Ammon's horn (tissue), 1 donor: ENCODE data around the gene PROX2.

Source experiments
- DNase-seq: peaks from one replicate; pipeline ENCODE4 v3.0.0-alpha.2; 2016; ENCODE audit warnings: low spot score

PROX2 gene

DNA sequence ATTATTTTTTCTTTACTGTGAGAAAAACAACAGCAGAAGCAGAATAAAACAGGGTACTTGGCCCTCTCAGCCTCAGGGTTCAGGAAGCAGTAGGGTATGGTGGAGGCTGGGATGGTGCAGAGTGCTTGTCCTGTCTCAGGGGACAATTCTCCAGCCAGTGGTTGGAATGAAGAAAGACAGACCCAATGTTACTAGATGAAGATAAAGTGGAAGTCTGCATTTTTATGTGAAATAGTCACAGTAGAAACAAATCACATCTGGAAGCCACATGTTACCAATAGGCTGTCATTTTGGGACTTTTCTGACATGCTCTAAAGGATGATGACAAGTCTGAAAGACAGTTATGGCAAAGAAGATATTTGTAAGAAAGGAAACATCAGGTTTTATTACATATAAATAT, 32.3 kb downstream of the PROX2 start:
- DNase-seq, result no peak

DNA sequence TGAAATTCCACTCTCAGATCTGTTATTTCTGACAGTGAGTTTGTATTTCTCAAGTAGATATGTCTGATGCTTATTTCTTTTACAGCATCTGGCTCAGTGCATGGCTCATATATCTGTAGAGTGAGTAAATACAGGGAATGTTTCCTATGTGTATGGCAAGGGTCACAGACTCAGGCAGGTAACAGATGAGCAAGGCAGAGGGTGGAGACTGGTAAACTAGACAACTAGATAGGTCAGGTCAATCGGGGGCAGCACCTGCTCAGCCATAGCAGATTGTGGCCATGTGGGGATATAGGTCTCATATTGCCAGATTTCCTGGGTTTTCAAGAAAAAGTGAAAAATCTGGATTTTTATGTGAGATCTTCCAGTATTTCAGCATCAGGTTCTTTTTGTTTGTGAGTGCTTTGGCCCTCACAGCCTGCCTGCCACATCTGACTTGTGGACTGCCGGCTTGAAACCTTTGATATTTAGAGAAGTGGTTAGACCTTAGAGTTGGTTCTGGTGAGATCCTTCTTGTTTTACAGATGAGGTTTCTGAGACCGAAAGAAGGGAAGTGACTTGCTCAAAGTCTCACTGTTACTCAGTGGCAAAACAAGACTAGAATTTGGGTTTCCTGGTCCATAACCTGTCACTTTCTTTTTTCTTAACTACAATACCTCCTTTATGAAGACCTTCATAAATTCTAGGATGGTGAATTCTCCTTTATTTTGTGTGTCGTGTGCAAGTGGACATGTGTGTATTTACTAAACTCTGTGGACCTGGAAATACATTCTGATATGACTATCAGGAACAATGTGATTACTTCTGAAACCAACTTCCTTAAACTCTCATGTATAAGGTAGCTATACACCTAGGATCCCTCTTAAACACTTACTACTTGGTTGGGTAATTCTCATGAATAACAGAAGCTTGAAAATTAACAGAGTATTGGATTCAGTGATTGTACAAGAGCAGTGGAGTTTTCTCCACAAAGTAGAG, 34.4 kb downstream of the PROX2 start:
- DNase-seq, result no peak

DNA sequence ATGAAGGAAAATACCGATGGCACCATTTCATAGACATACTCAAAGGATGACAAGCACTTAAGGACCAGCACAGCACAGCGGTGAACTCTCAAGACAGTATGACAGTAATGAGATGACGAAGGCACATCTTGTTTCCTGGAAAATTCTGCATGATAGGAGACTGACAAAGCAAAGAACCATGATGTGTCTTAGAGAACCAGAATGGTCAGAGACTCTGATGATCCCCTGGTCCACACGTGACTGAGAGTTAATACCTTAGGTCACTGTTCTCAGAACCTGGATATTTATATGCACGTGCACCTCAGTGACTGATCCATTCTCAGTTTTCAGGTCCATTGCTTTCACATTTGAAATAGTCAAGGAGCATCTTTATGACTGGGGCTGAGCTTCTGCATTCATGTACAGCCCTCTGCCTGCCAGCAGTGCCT, 35.3 kb downstream of the PROX2 start:
- DNase-seq, result no peak

DNA sequence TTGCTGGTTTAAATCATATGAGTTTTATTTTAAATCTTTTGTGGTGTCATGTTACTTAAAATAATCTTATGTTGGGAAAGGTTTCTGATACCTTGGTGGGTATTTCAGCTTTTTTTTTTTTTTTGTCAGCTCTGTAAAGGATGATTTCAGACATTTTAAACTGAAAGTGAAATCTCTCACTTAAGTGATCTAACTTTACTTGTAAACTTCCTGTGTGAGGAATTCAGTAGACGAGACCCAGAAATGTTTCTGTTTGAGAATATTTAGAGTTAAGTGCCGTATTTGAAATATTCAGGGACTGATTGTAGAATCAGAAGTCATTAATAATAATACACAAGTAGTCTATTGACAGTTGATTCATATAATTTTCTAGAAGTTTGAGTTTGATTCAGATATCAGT, 37.8 kb downstream of the PROX2 start:
- no peak for DNase-seq

DNA sequence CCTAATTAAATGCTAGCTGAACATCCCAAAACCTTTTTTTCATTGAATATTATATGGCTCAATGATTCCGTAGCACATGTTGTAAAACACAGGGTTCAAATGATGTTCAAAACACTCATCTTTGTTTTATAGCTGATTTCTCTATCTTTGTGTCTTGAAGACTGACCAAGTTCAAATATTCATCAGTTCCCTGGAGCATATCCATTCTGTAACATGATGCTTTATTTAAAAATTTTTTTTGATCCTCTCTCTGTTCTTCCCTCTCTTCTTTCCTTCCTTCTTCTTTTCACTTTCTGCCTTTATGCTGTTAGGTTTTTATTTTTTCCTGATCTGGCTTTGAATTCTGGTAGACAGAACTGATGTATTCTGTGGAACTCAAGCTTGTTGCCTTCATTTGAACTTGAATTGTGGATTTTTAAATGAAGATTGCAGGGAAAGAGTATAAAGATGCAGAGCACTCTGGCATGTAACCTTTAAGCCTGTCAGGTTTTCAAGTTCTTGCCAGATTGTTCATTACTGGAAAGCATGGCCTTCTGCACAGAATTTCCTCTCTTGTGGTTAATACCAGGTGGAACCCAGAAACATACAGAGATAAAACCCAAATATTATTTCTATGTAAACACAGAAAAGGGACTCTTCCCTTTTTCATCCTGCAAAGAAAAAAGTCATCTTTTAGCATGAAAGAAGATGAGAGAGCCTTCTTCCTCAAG, 39.5 kb downstream of the PROX2 start:
- DNase-seq, result no peak

DNA sequence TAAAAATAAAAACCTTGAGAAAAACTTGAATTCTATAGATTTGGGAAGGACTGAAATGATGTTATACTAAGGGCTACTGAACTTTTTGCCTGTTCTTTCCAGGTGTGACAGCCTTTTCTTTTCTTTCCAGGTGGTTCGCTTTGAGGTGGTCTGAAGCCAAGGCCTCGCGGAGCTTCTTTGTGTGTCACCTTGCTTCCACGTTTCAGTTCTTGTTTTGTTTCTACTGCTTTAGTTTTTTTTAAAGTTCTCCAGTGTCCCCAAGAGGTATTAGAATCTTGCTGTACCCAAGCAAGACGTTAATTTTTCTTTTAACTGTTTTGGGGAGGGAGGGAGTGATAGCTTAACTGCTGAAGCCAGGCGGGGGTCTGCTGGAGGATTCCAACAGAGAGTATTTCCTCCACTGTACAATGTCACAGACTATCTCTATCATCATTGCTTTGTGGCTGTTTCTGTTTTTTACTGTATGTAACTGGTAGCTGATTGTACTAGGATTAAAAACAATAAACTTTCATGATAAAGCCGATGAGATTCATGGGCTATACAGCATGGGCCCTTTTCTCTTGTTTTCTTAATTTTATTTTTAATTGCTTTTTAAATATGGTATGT, 40.2 kb downstream of the PROX2 start:
- DNase-seq, result no peak

DNA sequence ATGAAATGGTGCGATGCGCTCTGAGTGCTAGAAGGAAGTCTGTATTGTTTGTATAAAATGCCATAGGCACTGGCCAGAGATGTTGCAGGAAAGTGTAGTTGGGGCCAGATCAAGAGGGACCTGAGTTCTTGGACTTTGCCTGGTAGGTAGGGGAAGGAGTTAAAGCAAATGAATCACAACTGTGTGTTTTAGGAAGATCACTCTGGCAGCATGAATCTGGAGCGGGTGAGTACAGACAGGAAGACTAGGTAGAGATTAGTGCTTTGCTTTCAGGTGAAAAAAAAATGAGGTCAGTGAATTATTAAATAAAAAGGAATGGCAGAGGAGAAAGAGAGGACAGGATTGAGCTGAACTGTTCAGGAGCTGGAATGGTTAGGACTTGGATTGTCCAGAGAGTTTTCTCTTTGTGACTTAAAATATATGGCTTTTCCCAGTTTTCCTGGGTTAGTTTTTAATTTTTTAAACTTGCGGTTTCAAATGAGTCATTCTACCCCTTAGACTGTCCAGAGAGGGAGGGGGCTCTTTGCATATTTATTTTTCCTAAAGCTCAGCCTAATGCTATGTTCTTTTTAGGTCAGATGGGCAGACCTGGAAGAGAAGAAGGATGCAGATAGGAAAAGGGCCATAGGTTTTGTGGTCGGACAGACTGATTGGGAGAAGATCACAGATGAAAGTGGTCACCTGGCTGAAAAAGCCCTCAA, 41.1 kb downstream of the PROX2 start:
- no peak for DNase-seq

DNA sequence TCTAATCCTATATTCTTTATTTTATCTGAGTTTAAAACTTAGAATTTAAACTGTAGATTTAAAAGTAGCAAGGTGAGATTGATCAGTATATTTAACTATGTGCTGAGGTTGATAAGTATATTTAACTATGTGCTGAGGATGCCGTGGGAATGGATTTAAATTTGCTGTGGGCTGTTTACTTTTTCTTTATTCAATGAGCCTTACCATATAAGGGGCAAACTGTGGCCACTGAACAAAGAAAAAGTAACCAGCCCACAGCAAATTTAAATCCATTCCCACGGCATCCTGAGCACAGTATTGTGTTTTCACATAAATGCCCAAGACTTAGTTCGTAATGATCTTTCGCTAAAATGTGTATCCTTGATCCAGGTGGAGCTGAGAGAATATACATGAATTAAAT, 43.1 kb downstream of the PROX2 start:
- no peak for DNase-seq

DNA sequence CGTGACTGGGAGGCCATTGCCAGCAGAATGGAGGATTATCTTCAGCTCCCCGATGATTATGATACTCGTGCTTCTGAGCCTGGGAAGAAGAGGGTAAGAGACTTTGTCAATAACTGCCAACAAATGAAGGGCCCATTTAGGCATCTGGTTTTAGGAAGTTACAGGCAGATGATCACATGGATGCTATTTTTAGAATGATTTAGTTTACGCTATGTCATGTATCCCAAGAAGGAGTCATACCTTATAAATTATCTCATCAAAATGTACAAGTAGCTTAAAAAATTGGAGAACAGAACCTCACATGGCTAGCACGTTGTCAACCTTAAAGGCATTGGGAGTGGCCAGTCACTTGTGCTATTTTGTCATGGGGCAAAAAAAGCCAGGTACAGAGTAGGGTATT, 46.7 kb downstream of the PROX2 start:
- DNase-seq, result no peak

DNA sequence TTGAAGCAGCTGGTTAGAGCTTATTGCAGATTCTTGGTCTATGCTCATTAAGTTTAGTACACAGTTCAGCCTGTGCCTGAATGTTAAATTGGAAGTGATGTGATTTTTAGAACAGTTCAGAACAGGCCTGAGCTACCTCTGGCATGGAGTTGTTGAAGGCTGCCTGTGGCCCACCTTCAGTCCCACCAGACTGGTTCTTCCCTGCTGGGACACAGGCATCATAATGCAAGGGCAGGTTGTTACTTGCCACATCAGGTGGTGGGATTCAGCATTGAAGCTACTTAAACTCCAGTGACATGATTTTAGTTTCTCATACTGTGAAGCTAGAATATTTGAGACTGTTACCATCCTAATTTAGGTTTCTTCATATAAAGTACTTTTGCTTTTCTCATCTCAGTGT, 49.4 kb downstream of the PROX2 start:
- no peak for DNase-seq
